ENCODE data around the gene RSPO1.
A peak's percentile ranks its signal among the peaks of the same experiment; 100 is the strongest.

Gene RSPO1

DNA sequence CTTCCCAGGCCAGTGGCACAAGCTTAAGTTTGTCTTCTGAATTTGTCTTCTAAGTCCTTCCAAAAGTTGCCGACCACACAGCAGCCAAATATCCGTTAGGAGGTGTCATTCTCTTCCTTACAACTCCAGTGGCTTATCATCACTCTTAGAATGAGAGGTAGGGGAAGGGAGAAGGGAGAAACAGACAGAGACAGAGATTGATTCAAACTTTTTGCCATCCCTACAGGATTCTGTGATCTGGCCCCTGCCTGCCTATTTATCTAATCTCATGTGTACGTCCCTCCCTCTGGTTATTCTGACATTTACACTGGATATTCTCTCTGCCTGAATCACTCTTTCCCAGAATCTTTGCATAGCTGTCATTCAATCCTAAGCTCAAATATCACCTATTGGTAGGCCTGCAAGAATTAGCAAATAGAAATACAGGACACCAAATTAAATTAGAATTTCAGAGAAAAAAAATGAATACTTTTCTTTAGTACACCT, 38.5 kb downstream of the RSPO1 start:
- Histone ChIP-seq H3K27ac (ENCODE audit: low read depth, low read length, poor library complexity, severe bottlenecking) (no peak overlapping the region), H3K9me2 (ENCODE audit: low read depth, low read length) (no peaks in the 10 kb centered on the region), H3K4me1 (ENCODE audit: insufficient read depth, low read length, severe bottlenecking) (peaks cover 17% of the 10 kb centered on the region), H4K20me1 (ENCODE audit: insufficient read depth, low read length) (no peaks in the 10 kb centered on the region), H3K9ac (ENCODE audit: low read length) (peak overlapping the region; percentile 43), H3K36me3 (ENCODE audit: insufficient read depth, low read length) (peaks cover 28% of the 10 kb centered on the region), H3K27me3 (ENCODE audit: insufficient read depth, low read length) (no peaks in the 10 kb centered on the region), H2AFZ (ENCODE audit: low read length) (no peak overlapping the region), H3F3A (ENCODE audit: insufficient read depth, low read length) (no peaks in the 10 kb centered on the region), H3K79me2 (ENCODE audit: insufficient read depth, low read length) (peaks cover 32% of the 10 kb centered on the region), H3K4me3 (ENCODE audit: low read depth, low read length, poor library complexity, severe bottlenecking) (peak overlapping the region; percentile 80), H3K9me3 (ENCODE audit: low read length) (no peaks in the 10 kb centered on the region), H3K4me2 (ENCODE audit: low read length) (peak overlapping the region; percentile 84)
- TF ChIP-seq EZH2 (IDR thresholded peaks at IDR 0.05; ENCODE audit: borderline replicate concordance, low read length): no peak
- TF ChIP-seq, protein P1, sequence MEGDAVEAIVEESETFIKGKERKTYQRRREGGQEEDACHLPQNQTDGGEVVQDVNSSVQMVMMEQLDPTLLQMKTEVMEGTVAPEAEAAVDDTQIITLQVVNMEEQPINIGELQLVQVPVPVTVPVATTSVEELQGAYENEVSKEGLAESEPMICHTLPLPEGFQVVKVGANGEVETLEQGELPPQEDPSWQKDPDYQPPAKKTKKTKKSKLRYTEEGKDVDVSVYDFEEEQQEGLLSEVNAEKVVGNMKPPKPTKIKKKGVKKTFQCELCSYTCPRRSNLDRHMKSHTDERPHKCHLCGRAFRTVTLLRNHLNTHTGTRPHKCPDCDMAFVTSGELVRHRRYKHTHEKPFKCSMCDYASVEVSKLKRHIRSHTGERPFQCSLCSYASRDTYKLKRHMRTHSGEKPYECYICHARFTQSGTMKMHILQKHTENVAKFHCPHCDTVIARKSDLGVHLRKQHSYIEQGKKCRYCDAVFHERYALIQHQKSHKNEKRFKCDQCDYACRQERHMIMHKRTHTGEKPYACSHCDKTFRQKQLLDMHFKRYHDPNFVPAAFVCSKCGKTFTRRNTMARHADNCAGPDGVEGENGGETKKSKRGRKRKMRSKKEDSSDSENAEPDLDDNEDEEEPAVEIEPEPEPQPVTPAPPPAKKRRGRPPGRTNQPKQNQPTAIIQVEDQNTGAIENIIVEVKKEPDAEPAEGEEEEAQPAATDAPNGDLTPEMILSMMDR (IDR thresholded peaks at IDR 0.05; ENCODE audit: low read length): no peak

DNA sequence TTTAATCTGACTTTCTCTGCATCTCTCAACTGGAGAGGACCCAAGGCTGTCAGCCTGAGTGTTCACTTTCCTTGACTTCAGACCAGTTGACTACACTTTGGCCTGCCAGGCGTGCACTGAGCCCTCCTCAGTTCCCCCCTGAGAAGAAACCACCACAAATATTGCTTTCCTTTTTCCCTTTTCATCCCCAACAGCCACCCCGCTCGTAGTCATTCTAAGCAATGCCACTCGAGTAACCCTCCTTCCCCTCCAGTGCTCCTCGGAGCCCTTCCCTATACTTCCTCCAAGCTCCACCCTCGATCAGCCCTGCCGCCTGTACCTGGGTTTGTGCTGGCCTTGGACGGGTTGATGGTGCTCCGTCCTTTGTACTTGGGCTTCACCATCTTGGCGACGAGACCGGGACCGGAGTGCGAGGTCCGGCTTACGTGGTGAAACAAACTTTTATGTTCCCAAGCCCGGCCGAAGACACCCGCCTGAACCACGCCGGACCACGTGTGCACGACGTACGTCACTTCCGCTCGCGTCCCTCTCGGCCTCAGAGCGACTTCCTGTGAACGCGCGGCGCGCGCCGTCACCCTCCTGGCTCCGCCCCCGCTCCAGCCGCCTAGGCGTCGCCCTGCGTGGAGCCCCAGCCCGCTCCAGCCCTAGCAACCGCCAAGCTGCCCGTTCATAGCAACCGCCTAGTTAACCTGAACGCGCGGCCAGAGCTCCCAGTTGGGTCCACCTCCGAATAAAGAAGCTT, 39.1 kb downstream of the RSPO1 start, which contains the start of gene GNL2:
Gene GNL2 (minus strand): TSS at position 498 of the 742 bp plus-strand sequence. CDS start 115 bp downstream, at position 383.
- peaks cover 35% of the 10 kb centered on the region for H3K36me3 ChIP-seq (ENCODE audit: insufficient read depth, low read length)
- peak within 1 kb of the TSS; percentile 80 for H3K4me3 ChIP-seq (ENCODE audit: low read depth, low read length, poor library complexity, severe bottlenecking)
- peaks cover 17% of the 10 kb centered on the region for H3K4me1 ChIP-seq (ENCODE audit: insufficient read depth, low read length, severe bottlenecking)
- peak within 1 kb of the TSS; percentile 84 for H3K4me2 ChIP-seq (ENCODE audit: low read length)
- H3K9ac ChIP-seq (ENCODE audit: low read length): peak within 1 kb of the TSS; percentile 84
- peaks cover 32% of the 10 kb centered on the region for H3K79me2 ChIP-seq (ENCODE audit: insufficient read depth, low read length)
- TF ChIP-seq EZH2 (IDR thresholded peaks at IDR 0.05; ENCODE audit: borderline replicate concordance, low read length): no peak
- TF ChIP-seq, protein P1 (IDR thresholded peaks at IDR 0.05; ENCODE audit: low read length): no peak
- H3K9me2 ChIP-seq (ENCODE audit: low read depth, low read length): no peaks in the 10 kb centered on the region
- no peaks in the 10 kb centered on the region for H4K20me1 ChIP-seq (ENCODE audit: insufficient read depth, low read length)
- peak within 1 kb of the TSS; percentile 6 for H3K27ac ChIP-seq (ENCODE audit: low read depth, low read length, poor library complexity, severe bottlenecking)
- H3F3A ChIP-seq (ENCODE audit: insufficient read depth, low read length): no peaks in the 10 kb centered on the region
- no peak within 1 kb of the TSS for H2AFZ ChIP-seq (ENCODE audit: low read length)
- no peaks in the 10 kb centered on the region for H3K9me3 ChIP-seq (ENCODE audit: low read length)
- H3K27me3 ChIP-seq (ENCODE audit: insufficient read depth, low read length): no peaks in the 10 kb centered on the region

DNA sequence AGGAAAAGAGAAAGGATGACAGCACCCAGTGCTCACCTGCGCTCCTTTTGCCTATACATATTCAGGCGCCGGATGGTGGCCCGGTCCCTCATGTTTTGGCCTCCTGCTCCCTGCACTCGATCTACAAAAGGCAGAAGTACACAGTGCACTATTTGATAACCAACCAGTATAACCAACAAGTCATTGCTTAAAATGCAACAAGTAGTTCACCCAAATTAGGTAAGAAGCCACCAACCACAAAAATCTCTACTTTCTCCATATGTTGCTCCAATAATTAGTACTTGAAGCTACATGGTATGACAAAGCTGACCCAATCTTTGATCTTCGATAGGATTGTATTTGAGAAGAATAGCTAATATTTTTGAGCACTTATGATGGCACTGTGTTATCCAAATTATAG, 41.0 kb downstream of the RSPO1 start:
- H3K4me2 ChIP-seq (ENCODE audit: low read length): peak overlapping the region; percentile 84; the same call in 1 of the 2 replicates
- no peaks in the 10 kb centered on the region for H4K20me1 ChIP-seq (ENCODE audit: insufficient read depth, low read length)
- H3K36me3 ChIP-seq (ENCODE audit: insufficient read depth, low read length): peaks cover 51% of the 10 kb centered on the region
- H3K9me2 ChIP-seq (ENCODE audit: low read depth, low read length): no peaks in the 10 kb centered on the region
- peak overlapping the region; percentile 80 for H3K4me3 ChIP-seq (ENCODE audit: low read depth, low read length, poor library complexity, severe bottlenecking)
- no peaks in the 10 kb centered on the region for H3F3A ChIP-seq (ENCODE audit: insufficient read depth, low read length)
- no peak overlapping the region for H3K27ac ChIP-seq (ENCODE audit: low read depth, low read length, poor library complexity, severe bottlenecking)
- TF ChIP-seq, protein P1 (IDR thresholded peaks at IDR 0.05; ENCODE audit: low read length): no peak
- no peaks in the 10 kb centered on the region for H3K27me3 ChIP-seq (ENCODE audit: insufficient read depth, low read length)
- no peak overlapping the region for H2AFZ ChIP-seq (ENCODE audit: low read length)
- no peak overlapping the region; the same call in 1 of the 2 replicates for H3K9ac ChIP-seq (ENCODE audit: low read length)
- peaks cover 17% of the 10 kb centered on the region for H3K4me1 ChIP-seq (ENCODE audit: insufficient read depth, low read length, severe bottlenecking)
- peaks cover 32% of the 10 kb centered on the region for H3K79me2 ChIP-seq (ENCODE audit: insufficient read depth, low read length)
- H3K9me3 ChIP-seq (ENCODE audit: low read length): no peaks in the 10 kb centered on the region

Data from OCI-LY1 (cell line).